ENCODE data around the gene ELK3.

Gene ELK3

DNA sequence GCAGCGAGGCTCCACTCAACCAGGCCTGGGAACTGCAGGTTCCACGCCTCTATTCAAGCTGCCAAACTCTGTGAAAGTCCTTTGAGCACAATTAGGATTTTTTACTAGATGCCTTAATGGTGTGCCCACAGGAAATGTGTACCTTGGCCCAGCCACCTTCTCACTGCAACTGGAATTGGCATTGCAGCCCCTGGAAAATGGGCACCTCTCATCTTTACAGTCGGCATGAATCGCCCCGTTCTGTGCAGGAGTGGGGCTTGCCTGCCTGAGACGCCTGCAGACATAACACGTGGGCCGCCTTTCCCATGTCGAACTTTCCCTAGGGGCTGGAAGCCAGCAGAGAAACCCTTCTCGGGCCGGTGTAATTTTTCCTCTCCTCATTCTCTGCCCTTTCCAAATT lies 42.0 kb upstream of the ELK3 start:
- H2AFZ ChIP-seq (ENCODE audit: low read length), result no peak overlapping the region
- no peaks in the 10 kb centered on the region for H3K79me2 ChIP-seq (ENCODE audit: insufficient read depth, low read length)
- H3K36me3 ChIP-seq (ENCODE audit: insufficient read depth, low read length), result no peaks in the 10 kb centered on the region
- no peaks in the 10 kb centered on the region for H4K20me1 ChIP-seq (ENCODE audit: insufficient read depth, low read length, poor library complexity, severe bottlenecking)
- TF ChIP-seq, protein P1, sequence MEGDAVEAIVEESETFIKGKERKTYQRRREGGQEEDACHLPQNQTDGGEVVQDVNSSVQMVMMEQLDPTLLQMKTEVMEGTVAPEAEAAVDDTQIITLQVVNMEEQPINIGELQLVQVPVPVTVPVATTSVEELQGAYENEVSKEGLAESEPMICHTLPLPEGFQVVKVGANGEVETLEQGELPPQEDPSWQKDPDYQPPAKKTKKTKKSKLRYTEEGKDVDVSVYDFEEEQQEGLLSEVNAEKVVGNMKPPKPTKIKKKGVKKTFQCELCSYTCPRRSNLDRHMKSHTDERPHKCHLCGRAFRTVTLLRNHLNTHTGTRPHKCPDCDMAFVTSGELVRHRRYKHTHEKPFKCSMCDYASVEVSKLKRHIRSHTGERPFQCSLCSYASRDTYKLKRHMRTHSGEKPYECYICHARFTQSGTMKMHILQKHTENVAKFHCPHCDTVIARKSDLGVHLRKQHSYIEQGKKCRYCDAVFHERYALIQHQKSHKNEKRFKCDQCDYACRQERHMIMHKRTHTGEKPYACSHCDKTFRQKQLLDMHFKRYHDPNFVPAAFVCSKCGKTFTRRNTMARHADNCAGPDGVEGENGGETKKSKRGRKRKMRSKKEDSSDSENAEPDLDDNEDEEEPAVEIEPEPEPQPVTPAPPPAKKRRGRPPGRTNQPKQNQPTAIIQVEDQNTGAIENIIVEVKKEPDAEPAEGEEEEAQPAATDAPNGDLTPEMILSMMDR (conservative IDR thresholded peaks at IDR 0.05; ENCODE audit: low read length), result no peak
- TF ChIP-seq EZH2phosphoT487 (IDR thresholded peaks at IDR 0.05; ENCODE audit: borderline replicate concordance), result no peak
- H3K4me2 ChIP-seq (ENCODE audit: low read depth, low read length, poor library complexity, severe bottlenecking), result no peak overlapping the region
- no peaks in the 10 kb centered on the region for H3K4me1 ChIP-seq (ENCODE audit: insufficient read depth, low read length, poor library complexity, severe bottlenecking)
- H3K9me3 ChIP-seq (ENCODE audit: insufficient read depth, low read depth, low read length), result no peaks in the 10 kb centered on the region
- H3F3A ChIP-seq (ENCODE audit: low read depth), result no peaks in the 10 kb centered on the region
- no peaks in the 10 kb centered on the region for H3K9me2 ChIP-seq (replicated peaks; ENCODE audit: low read depth, low read length)
- H3K9ac ChIP-seq (ENCODE audit: low read depth, low read length, poor library complexity, severe bottlenecking), result no peak overlapping the region
- H3K27me3 ChIP-seq (ENCODE audit: insufficient read depth, low read length, poor library complexity, severe bottlenecking), result no peaks in the 10 kb centered on the region
- H3K4me3 ChIP-seq (ENCODE audit: low read length, poor library complexity, severe bottlenecking), result no peak overlapping the region

DNA sequence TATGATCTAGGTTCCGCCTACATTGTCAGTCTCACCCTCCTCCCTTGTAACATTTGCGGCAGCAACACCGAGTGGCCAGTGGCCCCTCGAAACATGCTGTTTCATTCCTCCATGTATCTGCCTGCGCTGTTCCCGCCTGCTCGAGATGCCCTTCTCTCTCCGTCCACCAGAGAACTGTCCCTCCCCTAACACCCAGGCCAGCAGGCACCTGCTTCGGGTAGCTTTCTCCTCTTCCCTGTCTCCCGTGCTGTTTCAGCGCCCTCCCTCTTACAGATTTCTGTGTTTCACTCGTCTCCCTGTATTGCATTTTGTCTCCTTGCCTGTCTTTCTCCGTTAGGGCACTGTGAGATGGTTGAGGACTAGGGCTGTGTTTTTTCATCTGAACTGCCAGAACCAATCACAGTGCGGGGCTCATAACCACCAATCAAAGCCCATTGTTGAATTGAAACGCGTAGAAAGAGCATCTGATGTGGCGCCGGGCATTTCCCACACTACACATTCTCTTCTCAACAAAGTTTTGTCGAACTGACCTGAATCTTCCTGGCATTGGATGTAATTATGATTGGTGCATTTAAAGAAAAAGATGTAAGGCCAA lies 40.9 kb upstream of the ELK3 start:
- H3K9me3 ChIP-seq (ENCODE audit: insufficient read depth, low read depth, low read length), result no peaks in the 10 kb centered on the region
- no peaks in the 10 kb centered on the region for H3K4me1 ChIP-seq (ENCODE audit: insufficient read depth, low read length, poor library complexity, severe bottlenecking)
- no peak overlapping the region for H2AFZ ChIP-seq (ENCODE audit: low read length)
- no peaks in the 10 kb centered on the region for H3K9me2 ChIP-seq (replicated peaks; ENCODE audit: low read depth, low read length)
- no peak overlapping the region for H3K4me3 ChIP-seq (ENCODE audit: low read length, poor library complexity, severe bottlenecking)
- H3F3A ChIP-seq (ENCODE audit: low read depth), result no peaks in the 10 kb centered on the region
- no peak overlapping the region for H3K9ac ChIP-seq (ENCODE audit: low read depth, low read length, poor library complexity, severe bottlenecking)
- no peaks in the 10 kb centered on the region for H4K20me1 ChIP-seq (ENCODE audit: insufficient read depth, low read length, poor library complexity, severe bottlenecking)
- H3K27me3 ChIP-seq (ENCODE audit: insufficient read depth, low read length, poor library complexity, severe bottlenecking), result no peaks in the 10 kb centered on the region
- no peak for TF ChIP-seq EZH2phosphoT487 (IDR thresholded peaks at IDR 0.05; ENCODE audit: borderline replicate concordance)
- TF ChIP-seq, protein P1 (conservative IDR thresholded peaks at IDR 0.05; ENCODE audit: low read length), result no peak
- no peaks in the 10 kb centered on the region for H3K79me2 ChIP-seq (ENCODE audit: insufficient read depth, low read length)
- no peaks in the 10 kb centered on the region for H3K36me3 ChIP-seq (ENCODE audit: insufficient read depth, low read length)
- H3K4me2 ChIP-seq (ENCODE audit: low read depth, low read length, poor library complexity, severe bottlenecking), result no peak overlapping the region

DNA sequence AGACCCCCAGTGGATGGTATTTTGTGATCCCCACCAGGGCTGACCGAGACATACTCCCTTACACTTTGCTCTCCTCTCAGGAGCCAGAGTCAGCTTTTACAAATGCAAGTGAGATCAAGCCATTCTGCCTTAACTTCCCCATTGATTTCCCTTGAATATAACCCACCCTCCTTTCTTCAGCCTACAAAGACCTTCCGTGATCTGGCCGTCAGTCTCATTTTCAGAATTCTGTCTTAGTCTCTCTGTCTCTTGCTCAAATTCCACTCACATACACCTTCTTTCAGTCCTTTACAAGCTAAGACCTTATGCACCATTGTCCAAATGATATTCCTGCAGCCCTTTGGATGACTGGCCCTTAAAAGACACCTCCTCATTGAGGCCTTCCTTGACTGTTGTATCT lies 39.0 kb upstream of the ELK3 start:
- no peak for TF ChIP-seq EZH2phosphoT487 (IDR thresholded peaks at IDR 0.05; ENCODE audit: borderline replicate concordance)
- TF ChIP-seq, protein P1 (conservative IDR thresholded peaks at IDR 0.05; ENCODE audit: low read length), result no peak
- H4K20me1 ChIP-seq (ENCODE audit: insufficient read depth, low read length, poor library complexity, severe bottlenecking), result no peaks in the 10 kb centered on the region
- H3K79me2 ChIP-seq (ENCODE audit: insufficient read depth, low read length), result no peaks in the 10 kb centered on the region
- H3K9me2 ChIP-seq (replicated peaks; ENCODE audit: low read depth, low read length), result no peaks in the 10 kb centered on the region
- no peaks in the 10 kb centered on the region for H3K9me3 ChIP-seq (ENCODE audit: insufficient read depth, low read depth, low read length)
- H3K4me3 ChIP-seq (ENCODE audit: low read length, poor library complexity, severe bottlenecking), result no peak overlapping the region
- H3K36me3 ChIP-seq (ENCODE audit: insufficient read depth, low read length), result no peaks in the 10 kb centered on the region
- no peak overlapping the region for H3K9ac ChIP-seq (ENCODE audit: low read depth, low read length, poor library complexity, severe bottlenecking)
- H3K4me1 ChIP-seq (ENCODE audit: insufficient read depth, low read length, poor library complexity, severe bottlenecking), result no peaks in the 10 kb centered on the region
- no peaks in the 10 kb centered on the region for H3K27me3 ChIP-seq (ENCODE audit: insufficient read depth, low read length, poor library complexity, severe bottlenecking)
- H3K4me2 ChIP-seq (ENCODE audit: low read depth, low read length, poor library complexity, severe bottlenecking), result no peak overlapping the region
- H2AFZ ChIP-seq (ENCODE audit: low read length), result no peak overlapping the region
- no peaks in the 10 kb centered on the region for H3F3A ChIP-seq (ENCODE audit: low read depth)

Measured in Loucy (cell line).